Measurements from ENCODE around the gene FAAP20. TPM values are rescaled to one million over a fixed set of nuclear protein-coding genes. Genes with fewer than 3 reads are reported as not detected.

FAAP20 gene
- total and polyA plus RNA-seq, 8 donors, result 17.2 to 75.6 (median 24.1) TPM

DNA sequence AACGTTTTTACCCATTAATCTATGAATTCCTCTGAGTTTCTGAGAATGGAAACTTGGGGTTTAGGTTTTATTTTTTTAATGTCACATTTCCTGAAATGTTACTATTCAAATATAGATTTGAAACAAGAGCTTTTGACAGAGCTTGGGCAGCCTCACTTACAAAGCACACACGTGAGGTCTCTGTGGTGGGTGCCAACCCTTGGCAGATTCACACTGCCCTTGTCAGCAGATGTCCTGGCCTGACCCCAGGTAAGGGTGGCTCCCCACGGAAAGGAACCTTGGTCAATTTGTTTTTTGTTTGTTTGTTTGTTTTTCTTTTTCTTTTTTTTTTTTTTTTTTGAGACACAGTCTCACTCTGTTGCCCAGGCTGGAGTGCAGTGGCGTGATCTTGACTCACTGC, 53.5 kb downstream of the FAAP20 start:
- intact Hi-C loops (cut with DNase I), result no loop called here
- H3K4me1 ChIP-seq, result no peaks in the 10 kb centered on the region
- no peaks in the 10 kb centered on the region for H3K27me3 ChIP-seq
- no peak for ATAC-seq
- FAIRE-seq, result no peak
- H3K36me3 ChIP-seq, result peaks cover 0 to 3% (median under 1%) of the 10 kb centered on the region in 3 donors
- WGBS, 2 donors, result 71 to 76% methylated on average over 4 of the region's 4 CpGs
- TF ChIP-seq, protein P1, sequence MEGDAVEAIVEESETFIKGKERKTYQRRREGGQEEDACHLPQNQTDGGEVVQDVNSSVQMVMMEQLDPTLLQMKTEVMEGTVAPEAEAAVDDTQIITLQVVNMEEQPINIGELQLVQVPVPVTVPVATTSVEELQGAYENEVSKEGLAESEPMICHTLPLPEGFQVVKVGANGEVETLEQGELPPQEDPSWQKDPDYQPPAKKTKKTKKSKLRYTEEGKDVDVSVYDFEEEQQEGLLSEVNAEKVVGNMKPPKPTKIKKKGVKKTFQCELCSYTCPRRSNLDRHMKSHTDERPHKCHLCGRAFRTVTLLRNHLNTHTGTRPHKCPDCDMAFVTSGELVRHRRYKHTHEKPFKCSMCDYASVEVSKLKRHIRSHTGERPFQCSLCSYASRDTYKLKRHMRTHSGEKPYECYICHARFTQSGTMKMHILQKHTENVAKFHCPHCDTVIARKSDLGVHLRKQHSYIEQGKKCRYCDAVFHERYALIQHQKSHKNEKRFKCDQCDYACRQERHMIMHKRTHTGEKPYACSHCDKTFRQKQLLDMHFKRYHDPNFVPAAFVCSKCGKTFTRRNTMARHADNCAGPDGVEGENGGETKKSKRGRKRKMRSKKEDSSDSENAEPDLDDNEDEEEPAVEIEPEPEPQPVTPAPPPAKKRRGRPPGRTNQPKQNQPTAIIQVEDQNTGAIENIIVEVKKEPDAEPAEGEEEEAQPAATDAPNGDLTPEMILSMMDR (IDR thresholded peaks at IDR 0.05), result no peak
- H3K4me3 ChIP-seq, result no peak overlapping the region
- H3K9me3 ChIP-seq, result no peaks in the 10 kb centered on the region
- H3K27ac ChIP-seq, result no peak overlapping the region
- DNase-seq, result no peak

Other genes starting within 250 kb of the FAAP20 start
- not detected for gene CFAP74, start 191.0 kb downstream of the FAAP20 start, total RNA-seq
- under 1 TPM; 0.08 to 0.16 TPM for gene CFAP74, start 191.0 kb downstream of the FAAP20 start, polyA plus RNA-seq
- under 1 TPM in 3 of 6 donors, not detected in 3; 0.12 to 0.61 (median 0.25) TPM for gene GABRD, start 175.4 kb downstream of the FAAP20 start, total RNA-seq
- under 1 TPM; 0.09 to 0.15 TPM for gene GABRD, start 175.4 kb downstream of the FAAP20 start, polyA plus RNA-seq
- gene PRKCZ, start 144.4 kb downstream of the FAAP20 start, total RNA-seq, result 10 to 100 TPM in 5 of 6 donors, 1 to 10 TPM in 1; 9.8 to 20.4 (median 15.7) TPM
- 10 to 100 TPM; 26.5 to 27.4 TPM for gene PRKCZ, start 144.4 kb downstream of the FAAP20 start, polyA plus RNA-seq
- 10 to 100 TPM; 11.0 to 27.9 (median 16.2) TPM for gene SKI, start 33.5 kb upstream of the FAAP20 start, total RNA-seq
- 10 to 100 TPM in 1 of 2 donors, 1 to 10 TPM in 1; 8.6 to 12.1 TPM for gene SKI, start 33.5 kb upstream of the FAAP20 start, polyA plus RNA-seq
- gene MORN1, start 196.8 kb upstream of the FAAP20 start, total RNA-seq, result 1 to 10 TPM; 4.7 to 8.9 (median 5.2) TPM
- gene MORN1, start 196.8 kb upstream of the FAAP20 start, polyA plus RNA-seq, result 1 to 10 TPM; 5.2 to 9.3 TPM
- gene RER1, start 197.1 kb upstream of the FAAP20 start, total RNA-seq, result 10 to 100 TPM; 58.2 to 84.2 (median 70.9) TPM
- 10 to 100 TPM; 54.8 to 67.6 TPM for gene RER1, start 197.1 kb upstream of the FAAP20 start, polyA plus RNA-seq
- gene PEX10, start 217.8 kb upstream of the FAAP20 start, total RNA-seq, result 10 to 100 TPM; 10.1 to 14.8 (median 10.7) TPM
- gene PEX10, start 217.8 kb upstream of the FAAP20 start, polyA plus RNA-seq, result 10 to 100 TPM; 16.3 to 16.8 TPM

Data from pancreas (tissue), 10 donors.